ENCODE measurements around the gene BCL6.
A peak's percentile ranks its signal among the peaks of the same experiment; 100 is the strongest.

Gene BCL6

GRCh38 chr3:187740421-187741399 lies 4.6 kb downstream of the BCL6 start:
- no peak overlapping the region for H2AFZ ChIP-seq (ENCODE audit: low read length)

GRCh38 chr3:187739561-187740332 lies 5.5 kb downstream of the BCL6 start:
- Histone ChIP-seq H3K9me2 (ENCODE audit: low read depth, low read length) (no peaks in the 10 kb centered on the region), H3K4me3 (ENCODE audit: low read depth, low read length, poor library complexity, severe bottlenecking) (peak overlapping the region; percentile 77), H3K9me3 (ENCODE audit: low read length) (no peaks in the 10 kb centered on the region), H4K20me1 (ENCODE audit: insufficient read depth, low read length) (no peaks in the 10 kb centered on the region), H3K27ac (ENCODE audit: low read depth, low read length, poor library complexity, severe bottlenecking) (peak overlapping the region; percentile 93), H3K36me3 (ENCODE audit: insufficient read depth, low read length) (peaks cover 98% of the 10 kb centered on the region), H3K9ac (ENCODE audit: low read length) (peak overlapping the region; percentile 82), H3K27me3 (ENCODE audit: insufficient read depth, low read length) (no peaks in the 10 kb centered on the region), H3F3A (ENCODE audit: insufficient read depth, low read length) (peaks cover 6% of the 10 kb centered on the region; the same call in 1 of the 2 replicates), H3K4me1 (ENCODE audit: insufficient read depth, low read length, severe bottlenecking) (peaks cover 82% of the 10 kb centered on the region), H3K4me2 (ENCODE audit: low read length) (peak overlapping the region; percentile 83), H2AFZ (ENCODE audit: low read length) (no peak overlapping the region), H3K79me2 (ENCODE audit: insufficient read depth, low read length) (peaks cover 100% of the 10 kb centered on the region)
- TF ChIP-seq EZH2 (IDR thresholded peaks at IDR 0.05; ENCODE audit: borderline replicate concordance, low read length) (no peak), CTCF (IDR thresholded peaks at IDR 0.05; ENCODE audit: low read length) (peak; percentile 100)

More at GRCh38 chr3:187740421-187741399, 4.6 kb downstream of the BCL6 start:
- H3K9ac ChIP-seq (ENCODE audit: low read length), result peak overlapping the region; percentile 82
- peaks cover 100% of the 10 kb centered on the region for H3K79me2 ChIP-seq (ENCODE audit: insufficient read depth, low read length)
- H3K36me3 ChIP-seq (ENCODE audit: insufficient read depth, low read length), result peaks cover 90% of the 10 kb centered on the region
- H3K9me2 ChIP-seq (ENCODE audit: low read depth, low read length), result no peaks in the 10 kb centered on the region
- H3K4me3 ChIP-seq (ENCODE audit: low read depth, low read length, poor library complexity, severe bottlenecking), result peak overlapping the region; percentile 77
- peak overlapping the region; percentile 83 for H3K4me2 ChIP-seq (ENCODE audit: low read length)
- peak overlapping the region; percentile 93 for H3K27ac ChIP-seq (ENCODE audit: low read depth, low read length, poor library complexity, severe bottlenecking)
- TF ChIP-seq EZH2 (IDR thresholded peaks at IDR 0.05; ENCODE audit: borderline replicate concordance, low read length), result no peak
- TF ChIP-seq CTCF (IDR thresholded peaks at IDR 0.05; ENCODE audit: low read length), result peak; percentile 99
- H3K4me1 ChIP-seq (ENCODE audit: insufficient read depth, low read length, severe bottlenecking), result peaks cover 72% of the 10 kb centered on the region
- H3K9me3 ChIP-seq (ENCODE audit: low read length), result no peaks in the 10 kb centered on the region
- H3K27me3 ChIP-seq (ENCODE audit: insufficient read depth, low read length), result no peaks in the 10 kb centered on the region
- H3F3A ChIP-seq (ENCODE audit: insufficient read depth, low read length), result peaks cover 6% of the 10 kb centered on the region; the same call in 1 of the 2 replicates
- no peaks in the 10 kb centered on the region for H4K20me1 ChIP-seq (ENCODE audit: insufficient read depth, low read length)

GRCh38 chr3:187739094-187739560 lies 6.1 kb downstream of the BCL6 start:
- H3K9me2 ChIP-seq (ENCODE audit: low read depth, low read length), result no peaks in the 10 kb centered on the region
- H3K27me3 ChIP-seq (ENCODE audit: insufficient read depth, low read length), result no peaks in the 10 kb centered on the region
- H3F3A ChIP-seq (ENCODE audit: insufficient read depth, low read length), result peaks cover 6% of the 10 kb centered on the region; the same call in 1 of the 2 replicates
- no peaks in the 10 kb centered on the region for H4K20me1 ChIP-seq (ENCODE audit: insufficient read depth, low read length)
- no peaks in the 10 kb centered on the region for H3K9me3 ChIP-seq (ENCODE audit: low read length)
- peak overlapping the region; percentile 83 for H3K4me2 ChIP-seq (ENCODE audit: low read length)
- peaks cover 100% of the 10 kb centered on the region for H3K79me2 ChIP-seq (ENCODE audit: insufficient read depth, low read length)
- TF ChIP-seq CTCF (IDR thresholded peaks at IDR 0.05; ENCODE audit: low read length) (no peak; the same call in 1 of the 2 replicates), EZH2 (IDR thresholded peaks at IDR 0.05; ENCODE audit: borderline replicate concordance, low read length) (no peak)
- peaks cover 88% of the 10 kb centered on the region for H3K4me1 ChIP-seq (ENCODE audit: insufficient read depth, low read length, severe bottlenecking)
- peaks cover 98% of the 10 kb centered on the region for H3K36me3 ChIP-seq (ENCODE audit: insufficient read depth, low read length)
- peak overlapping the region; percentile 77 for H3K4me3 ChIP-seq (ENCODE audit: low read depth, low read length, poor library complexity, severe bottlenecking)
- peak overlapping the region; percentile 93 for H3K27ac ChIP-seq (ENCODE audit: low read depth, low read length, poor library complexity, severe bottlenecking)
- H3K9ac ChIP-seq (ENCODE audit: low read length), result peak overlapping the region; percentile 82
- no peak overlapping the region for H2AFZ ChIP-seq (ENCODE audit: low read length)
